Measurements from ENCODE around the gene EVPL. TPM values are rescaled to one million over a fixed set of nuclear protein-coding genes. Genes with fewer than 3 reads are reported as not detected.

The EVPL gene
- total RNA-seq, 1 experiment from 2014 or later = 36.4 TPM

DNA sequence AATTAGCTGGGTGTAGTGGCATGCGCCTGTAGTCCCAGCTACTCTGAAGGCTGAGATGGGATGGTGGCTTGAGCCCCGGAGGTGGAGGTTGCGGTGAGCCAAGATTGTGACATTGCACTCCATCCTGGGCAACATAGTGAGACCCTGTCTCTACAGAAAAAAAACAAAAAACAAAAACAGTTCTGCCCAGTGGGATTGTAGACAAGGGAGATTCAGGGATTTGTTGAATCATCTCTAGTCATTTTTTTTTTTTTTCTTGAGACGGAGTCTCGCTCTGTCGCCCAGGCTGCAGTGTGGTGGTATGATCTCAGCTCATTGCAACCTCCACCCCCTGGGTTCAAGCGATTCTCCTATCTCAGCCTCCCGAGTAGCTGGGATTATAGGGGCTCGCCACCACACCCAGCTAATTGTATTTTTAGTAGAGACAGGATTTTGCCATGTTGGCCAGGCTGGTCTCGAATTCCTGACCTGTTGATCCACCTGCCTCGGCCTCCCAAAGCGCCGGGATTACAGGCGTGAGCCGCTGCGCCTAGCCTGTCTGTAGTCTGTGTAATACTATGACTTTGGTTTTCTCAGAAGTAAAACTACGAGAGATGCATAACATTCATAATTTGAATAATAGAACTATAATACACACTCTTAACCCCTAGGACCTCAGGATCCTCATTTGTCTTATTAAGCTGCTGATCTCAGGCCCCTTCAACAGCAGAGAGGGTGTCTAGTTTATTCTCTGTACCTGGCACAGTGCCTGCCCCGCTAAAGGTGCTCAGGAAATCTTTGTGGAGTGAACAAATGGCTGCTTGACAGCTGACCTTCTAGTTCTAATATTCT lies 46.7 kb downstream of the EVPL start:
- Histone ChIP-seq H3K27ac (ENCODE audit: low read length) (peak overlapping the region; percentile 94), H3K36me3 (ENCODE audit: control insufficient read depth, insufficient read depth, low read length) (peaks cover 6% of the 10 kb centered on the region; the same call in 1 of the 2 replicates), H3K4me3 (ENCODE audit: low read depth in 2 of 2, low read length in 2 of 2) (peak overlapping the region; percentile 73 to 82), H3K27me3 (ENCODE audit: control insufficient read depth, insufficient read depth, low read length) (no peaks in the 10 kb centered on the region), H3K4me1 (ENCODE audit: control insufficient read depth, insufficient read depth, low read length) (peaks cover 21% of the 10 kb centered on the region), H3K9me3 (ENCODE audit: control insufficient read depth, insufficient read depth, low read depth, low read length) (no peaks in the 10 kb centered on the region)
- in situ Hi-C loops (cut with HindIII; ENCODE audit: low pct_unique_long_range_greater_than_20kb, low sequenced_read_pairs) (no loop called here), intact Hi-C loops (cut with micrococcal nuclease; ENCODE audit: unreplicated experiment) (no loop called here)
- TSS peak; percentile 87 for BruUV-seq (replicated peaks)
- ATAC-seq (no peak), DNase-seq (ENCODE audit: low read depth, low spot score) (no peak)
- POLR2A ChIA-PET = interaction anchor here (0.7 to 1.1 kb wide), 4 partner anchors 14 to 715 kb away, joined by 3 to 6 read pairs (median 4); no protein-coding TSS in a partner anchor
- TF ChIP-seq, protein P1, sequence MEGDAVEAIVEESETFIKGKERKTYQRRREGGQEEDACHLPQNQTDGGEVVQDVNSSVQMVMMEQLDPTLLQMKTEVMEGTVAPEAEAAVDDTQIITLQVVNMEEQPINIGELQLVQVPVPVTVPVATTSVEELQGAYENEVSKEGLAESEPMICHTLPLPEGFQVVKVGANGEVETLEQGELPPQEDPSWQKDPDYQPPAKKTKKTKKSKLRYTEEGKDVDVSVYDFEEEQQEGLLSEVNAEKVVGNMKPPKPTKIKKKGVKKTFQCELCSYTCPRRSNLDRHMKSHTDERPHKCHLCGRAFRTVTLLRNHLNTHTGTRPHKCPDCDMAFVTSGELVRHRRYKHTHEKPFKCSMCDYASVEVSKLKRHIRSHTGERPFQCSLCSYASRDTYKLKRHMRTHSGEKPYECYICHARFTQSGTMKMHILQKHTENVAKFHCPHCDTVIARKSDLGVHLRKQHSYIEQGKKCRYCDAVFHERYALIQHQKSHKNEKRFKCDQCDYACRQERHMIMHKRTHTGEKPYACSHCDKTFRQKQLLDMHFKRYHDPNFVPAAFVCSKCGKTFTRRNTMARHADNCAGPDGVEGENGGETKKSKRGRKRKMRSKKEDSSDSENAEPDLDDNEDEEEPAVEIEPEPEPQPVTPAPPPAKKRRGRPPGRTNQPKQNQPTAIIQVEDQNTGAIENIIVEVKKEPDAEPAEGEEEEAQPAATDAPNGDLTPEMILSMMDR (IDR thresholded peaks at IDR 0.05) = no peak
- TF ChIP-seq SIN3A (IDR thresholded peaks at IDR 0.05; ENCODE audit: borderline replicate concordance, insufficient read depth, low read depth, low read length) = no peak; the same call in 1 of the 2 replicates
- CTCF ChIA-PET = interaction anchor here (0.7 to 0.9 kb wide), 2 partner anchors 103 to 294 kb away, joined by 5 to 7 read pairs; no protein-coding TSS in a partner anchor

DNA sequence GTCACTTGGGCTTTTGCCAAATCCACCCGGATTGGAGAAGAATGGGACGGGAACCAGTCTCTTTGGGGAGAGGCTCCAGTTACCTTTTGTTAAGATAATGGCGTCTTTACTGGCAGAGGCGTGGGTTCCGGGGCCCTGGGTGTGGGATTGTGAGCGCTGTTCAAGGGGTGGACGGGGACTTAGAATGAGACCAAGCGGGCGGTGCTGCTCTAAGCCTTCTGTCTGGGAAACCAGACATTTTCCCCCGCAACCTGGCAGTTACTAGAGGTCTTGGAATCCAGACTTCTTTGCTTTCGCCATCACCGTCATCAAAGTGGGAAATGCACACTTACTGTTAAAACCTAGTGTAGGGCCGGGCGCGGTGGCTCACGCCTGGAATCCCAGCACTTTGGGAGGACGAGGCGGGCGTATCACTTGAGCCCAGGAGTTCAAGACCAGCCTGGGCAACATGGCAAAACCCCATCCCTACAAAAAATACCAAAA lies 47.4 kb downstream of the EVPL start:
- no peaks in the 10 kb centered on the region for H3K9me3 ChIP-seq (ENCODE audit: control insufficient read depth, insufficient read depth, low read depth, low read length)
- peaks cover 21% of the 10 kb centered on the region for H3K4me1 ChIP-seq (ENCODE audit: control insufficient read depth, insufficient read depth, low read length)
- H3K4me3 ChIP-seq (ENCODE audit: low read depth in 2 of 2, low read length in 2 of 2) = peak overlapping the region; percentile 73 to 82
- H3K36me3 ChIP-seq (ENCODE audit: control insufficient read depth, insufficient read depth, low read length) = peaks cover 6% of the 10 kb centered on the region; the same call in 1 of the 2 replicates
- H3K27me3 ChIP-seq (ENCODE audit: control insufficient read depth, insufficient read depth, low read length) = no peaks in the 10 kb centered on the region
- intact Hi-C loops (cut with micrococcal nuclease; ENCODE audit: unreplicated experiment) = no loop called here
- TF ChIP-seq SIN3A (IDR thresholded peaks at IDR 0.05; ENCODE audit: borderline replicate concordance, insufficient read depth, low read depth, low read length) (no peak; the same call in 1 of the 2 replicates), TCF7L2 (IDR thresholded peaks at IDR 0.05; ENCODE audit: low read depth, low read length) (no peak), POLR2AphosphoS5 (IDR thresholded peaks at IDR 0.05; ENCODE audit: low read depth, low read length) (no peak)
- TF ChIP-seq, protein P2, sequence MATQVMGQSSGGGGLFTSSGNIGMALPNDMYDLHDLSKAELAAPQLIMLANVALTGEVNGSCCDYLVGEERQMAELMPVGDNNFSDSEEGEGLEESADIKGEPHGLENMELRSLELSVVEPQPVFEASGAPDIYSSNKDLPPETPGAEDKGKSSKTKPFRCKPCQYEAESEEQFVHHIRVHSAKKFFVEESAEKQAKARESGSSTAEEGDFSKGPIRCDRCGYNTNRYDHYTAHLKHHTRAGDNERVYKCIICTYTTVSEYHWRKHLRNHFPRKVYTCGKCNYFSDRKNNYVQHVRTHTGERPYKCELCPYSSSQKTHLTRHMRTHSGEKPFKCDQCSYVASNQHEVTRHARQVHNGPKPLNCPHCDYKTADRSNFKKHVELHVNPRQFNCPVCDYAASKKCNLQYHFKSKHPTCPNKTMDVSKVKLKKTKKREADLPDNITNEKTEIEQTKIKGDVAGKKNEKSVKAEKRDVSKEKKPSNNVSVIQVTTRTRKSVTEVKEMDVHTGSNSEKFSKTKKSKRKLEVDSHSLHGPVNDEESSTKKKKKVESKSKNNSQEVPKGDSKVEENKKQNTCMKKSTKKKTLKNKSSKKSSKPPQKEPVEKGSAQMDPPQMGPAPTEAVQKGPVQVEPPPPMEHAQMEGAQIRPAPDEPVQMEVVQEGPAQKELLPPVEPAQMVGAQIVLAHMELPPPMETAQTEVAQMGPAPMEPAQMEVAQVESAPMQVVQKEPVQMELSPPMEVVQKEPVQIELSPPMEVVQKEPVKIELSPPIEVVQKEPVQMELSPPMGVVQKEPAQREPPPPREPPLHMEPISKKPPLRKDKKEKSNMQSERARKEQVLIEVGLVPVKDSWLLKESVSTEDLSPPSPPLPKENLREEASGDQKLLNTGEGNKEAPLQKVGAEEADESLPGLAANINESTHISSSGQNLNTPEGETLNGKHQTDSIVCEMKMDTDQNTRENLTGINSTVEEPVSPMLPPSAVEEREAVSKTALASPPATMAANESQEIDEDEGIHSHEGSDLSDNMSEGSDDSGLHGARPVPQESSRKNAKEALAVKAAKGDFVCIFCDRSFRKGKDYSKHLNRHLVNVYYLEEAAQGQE (IDR thresholded peaks at IDR 0.05; ENCODE audit: insufficient read depth in 1 of 2, low read depth in 2 of 2, low read length in 1 of 2) = no peak
- TF ChIP-seq, protein P1 (IDR thresholded peaks at IDR 0.05) = no peak
- in situ Hi-C loops (cut with HindIII; ENCODE audit: low pct_unique_long_range_greater_than_20kb, low sequenced_read_pairs) = no loop called here
- peak overlapping the region; percentile 94 for H3K27ac ChIP-seq (ENCODE audit: low read length)
- POLR2A ChIA-PET = interaction anchor here (0.7 to 1.1 kb wide), 4 partner anchors 15 to 715 kb away, joined by 3 to 6 read pairs (median 4); no protein-coding TSS in a partner anchor
- ATAC-seq (peak; percentile 23), DNase-seq (ENCODE audit: low read depth, low spot score) (no peak)
- CTCF ChIA-PET = no interaction called here
- BruUV-seq (replicated peaks) = TSS peak; percentile 60
